Right lobe of liver (tissue), 4 donors: ENCODE results near the gene EWSR1.

Source experiments
- CTCF ChIP-seq, 4 donors: fragments of 200-600 bp in 3 of 4; fragments of 450-650 bp in 1 of 4; IDR thresholded peaks; one replicate each; pipeline versions ENCODE4 v1.5.1 to v1.8.0; 2016 to 2022; ENCODE audit warnings: antibody characterized with exemption in 4 of 4, mild to moderate bottlenecking in 2 of 4
- POLR2A ChIP-seq: fragments of 450-650 bp; IDR thresholded peaks from one replicate; pipeline ENCODE4 v1.6.1; 2017; ENCODE audit warnings: antibody characterized with exemption, mild to moderate bottlenecking
- donor health status: DM: no; HTN: no; CAD: no.
- donor health status: DM: no; HTN: no; CAD: no.
- donor health status: DM: no; HTN: yes; CAD: no.

GRCh38 chr22:29325356-29325755 lies 57.3 kb downstream of the EWSR1 start:
- no peak for TF ChIP-seq CTCF (IDR thresholded peaks at IDR 0.05)
- no peak for TF ChIP-seq POLR2A
